ENCODE results near the gene CACNA1C. TPM values are rescaled to one million over a fixed set of nuclear protein-coding genes. Genes with fewer than 3 reads are reported as not detected.

CACNA1C gene
- total and polyA plus RNA-seq, 2 of the 4 experiments (the other 2 are of a cell fraction) = 1.6 to 2.6 TPM

DNA sequence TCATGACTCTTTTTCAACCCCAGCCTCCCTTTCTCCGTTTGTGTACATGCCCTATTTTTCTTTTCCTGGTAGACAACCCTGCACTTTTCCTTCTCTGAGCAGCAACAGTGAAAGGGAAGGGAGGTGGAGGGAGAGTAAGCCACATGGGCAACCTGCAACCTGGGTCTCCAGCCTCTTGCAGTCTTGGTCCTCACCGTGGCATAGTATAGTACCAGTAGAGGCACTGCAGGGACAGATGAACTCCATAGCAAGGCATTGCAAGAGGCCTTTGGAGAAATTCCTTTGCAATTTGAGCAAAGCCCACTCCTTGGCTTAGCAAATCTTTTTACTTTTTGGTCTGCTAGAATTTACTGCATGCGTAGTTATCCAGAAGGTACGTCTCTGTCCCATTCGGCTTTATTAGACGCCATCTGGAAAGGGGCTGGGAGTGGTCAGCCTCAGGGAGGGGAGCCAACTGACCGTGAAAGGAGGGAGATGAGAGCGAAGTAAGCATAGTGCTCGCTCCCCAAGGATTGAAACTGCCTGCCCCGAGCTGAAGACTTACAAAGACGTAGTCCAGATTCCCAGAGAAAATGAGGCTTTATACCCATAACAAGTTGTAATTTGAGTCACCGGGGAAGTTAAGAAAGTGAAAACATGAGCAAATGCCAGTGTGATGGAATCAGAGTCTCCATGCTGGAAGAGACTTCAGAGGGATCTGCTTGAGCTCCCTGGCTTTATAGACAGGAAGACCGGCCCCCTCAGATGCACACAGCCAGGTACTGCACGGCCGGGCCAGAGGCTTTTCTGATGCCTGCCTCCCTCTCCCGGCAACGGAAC, 332.0 kb downstream of the CACNA1C start:
- in situ Hi-C loops (cut with MboI; ENCODE audit: low sequenced_read_pairs) (no loop called here), dilution Hi-C loops (cut with HindIII; ENCODE audit: low sequenced_read_pairs, unreplicated experiment) (no loop called here), intact Hi-C loops (cut with micrococcal nuclease) (loop anchor here (5.0 kb wide), 1 partner anchor 37 kb away; no protein-coding TSS in a partner anchor)
- Histone ChIP-seq H2BK15ac (ENCODE audit: low read depth, low read length) (no peak overlapping the region), H3K79me1 (ENCODE audit: low read depth in 1 of 2, low read length in 2 of 2) (0 out of 4 replicates have a peak, but pooled peaks cover 0 to 3% of the 10 kb centered on the region in 2 experiments), H2AFZ (replicated peaks; ENCODE audit: low read length, poor library complexity) (peak overlapping the region; percentile 64), H3K4me2 (ENCODE audit: low read depth, low read length) (peak overlapping the region; percentile 56), H3K14ac (replicated peaks; ENCODE audit: low read depth, low read length) (no peak overlapping the region; the same call in 1 of the 2 replicates), H2BK20ac (ENCODE audit: low read depth, low read length) (0 out of 2 replicates have a peak overlapping the region, but pooled peaks have one; percentile 12), H3K9me1 (ENCODE audit: insufficient read depth, low read length) (peaks cover 3% of the 10 kb centered on the region; the same call in 1 of the 2 replicates), H3K9me3 (ENCODE audit: control insufficient read depth, insufficient read depth, low read length) (no peaks in the 10 kb centered on the region), H3K4me1 (ENCODE audit: control insufficient read depth, insufficient read depth, low read length) (peaks cover 9% of the 10 kb centered on the region; the same call in 1 of the 2 replicates), H4K8ac (ENCODE audit: low read depth in 2 of 2, low read length in 2 of 2) (no peak overlapping the region), H3K27ac (ENCODE audit: insufficient read depth, low read length) (peak overlapping the region; percentile 30; the same call in 1 of the 2 replicates), H3K9ac (ENCODE audit: low read depth, low read length) (no peak overlapping the region), H4K20me1 (ENCODE audit: insufficient read depth, low read length) (no peaks in the 10 kb centered on the region), H4K5ac (ENCODE audit: low read depth, low read length) (no peak overlapping the region), H3K27me3 (ENCODE audit: control insufficient read depth, insufficient read depth, low read length) (no peaks in the 10 kb centered on the region), H2BK120ac (ENCODE audit: low read depth, low read length) (no peak overlapping the region; the same call in 1 of the 2 replicates), H2AK9ac (replicated peaks; ENCODE audit: low read depth, low read length, poor library complexity) (no peak overlapping the region), H2AK5ac (ENCODE audit: low read depth, low read length) (peak overlapping the region; percentile 45; the same call in 1 of the 2 replicates), H3K4me3 (ENCODE audit: insufficient read depth, low read depth, low read length) (no peak overlapping the region), H4K91ac (ENCODE audit: insufficient read depth, low read depth, low read length) (no peak overlapping the region), H3K23ac (ENCODE audit: low read depth, low read length) (no peak overlapping the region), H3K36me3 (ENCODE audit: control insufficient read depth, insufficient read depth, low read length) (no peaks in the 10 kb centered on the region), H3K4ac (ENCODE audit: low read depth, low read length) (peak overlapping the region; percentile 33; the same call in 1 of the 2 replicates), H2BK5ac (ENCODE audit: low read depth, low read length, poor library complexity, severe bottlenecking) (no peak overlapping the region), H3K56ac (ENCODE audit: extremely low read depth, insufficient read depth, low read length) (no peak overlapping the region), H3K18ac (ENCODE audit: low read depth, low read length) (no peak overlapping the region)
- peak; percentile 87 for DNase-seq
- POLR2A ChIA-PET (ENCODE audit: unreplicated experiment) = interaction anchor here (0.5 to 0.6 kb wide), 2 partner anchors 14 to 1233 kb away, joined by 3 to 6 read pairs; no protein-coding TSS in a partner anchor
- 80% methylated on average over 4 of the region's 17 CpGs; no CpG with 5 or more reads in 1 of the 2 experiments for WGBS, 2 experiments (ENCODE audit: extremely low coverage in 2 of 2, insufficient read length in 1 of 2)
- no TSS peak for BruUV-seq (replicated peaks)
- CTCF ChIA-PET = interaction anchor here (0.6 kb wide), 1 partner anchor 39 kb away, joined by 5 read pairs; no protein-coding TSS in a partner anchor
- peak; percentile 81 for ATAC-seq (ENCODE audit: low read depth)
- no peak for TF ChIP-seq BHLHE40 (IDR thresholded peaks at IDR 0.05; ENCODE audit: low read depth, low read length)
- no peak for TF ChIP-seq MAZ (IDR thresholded peaks at IDR 0.05; ENCODE audit: borderline replicate concordance, low read depth, low read length)
- TF ChIP-seq SMC3 (IDR thresholded peaks at IDR 0.05; ENCODE audit: low read depth, low read length) = 0 out of 2 replicates have a peak, but pooled peaks have one; percentile 9
- TF ChIP-seq CEBPB (IDR thresholded peaks at IDR 0.05; ENCODE audit: low read depth, low read length) = peak; percentile 7; the same call in 1 of the 2 replicates
- TF ChIP-seq, protein P1, sequence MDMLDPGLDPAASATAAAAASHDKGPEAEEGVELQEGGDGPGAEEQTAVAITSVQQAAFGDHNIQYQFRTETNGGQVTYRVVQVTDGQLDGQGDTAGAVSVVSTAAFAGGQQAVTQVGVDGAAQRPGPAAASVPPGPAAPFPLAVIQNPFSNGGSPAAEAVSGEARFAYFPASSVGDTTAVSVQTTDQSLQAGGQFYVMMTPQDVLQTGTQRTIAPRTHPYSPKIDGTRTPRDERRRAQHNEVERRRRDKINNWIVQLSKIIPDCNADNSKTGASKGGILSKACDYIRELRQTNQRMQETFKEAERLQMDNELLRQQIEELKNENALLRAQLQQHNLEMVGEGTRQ (IDR thresholded peaks at IDR 0.05; ENCODE audit: low read depth, low read length) = no peak
- no peak for TF ChIP-seq MXI1 (IDR thresholded peaks at IDR 0.05; ENCODE audit: borderline replicate concordance, low read depth, low read length)
- TF ChIP-seq MAFK (IDR thresholded peaks at IDR 0.05; ENCODE audit: low read depth, low read length) = no peak
- TF ChIP-seq NFE2L2 (IDR thresholded peaks at IDR 0.05; ENCODE audit: low read depth, low read length) = no peak
- peak; percentile 50 for TF ChIP-seq RAD21 (IDR thresholded peaks at IDR 0.05; ENCODE audit: low read length)
- TF ChIP-seq, protein P2, sequence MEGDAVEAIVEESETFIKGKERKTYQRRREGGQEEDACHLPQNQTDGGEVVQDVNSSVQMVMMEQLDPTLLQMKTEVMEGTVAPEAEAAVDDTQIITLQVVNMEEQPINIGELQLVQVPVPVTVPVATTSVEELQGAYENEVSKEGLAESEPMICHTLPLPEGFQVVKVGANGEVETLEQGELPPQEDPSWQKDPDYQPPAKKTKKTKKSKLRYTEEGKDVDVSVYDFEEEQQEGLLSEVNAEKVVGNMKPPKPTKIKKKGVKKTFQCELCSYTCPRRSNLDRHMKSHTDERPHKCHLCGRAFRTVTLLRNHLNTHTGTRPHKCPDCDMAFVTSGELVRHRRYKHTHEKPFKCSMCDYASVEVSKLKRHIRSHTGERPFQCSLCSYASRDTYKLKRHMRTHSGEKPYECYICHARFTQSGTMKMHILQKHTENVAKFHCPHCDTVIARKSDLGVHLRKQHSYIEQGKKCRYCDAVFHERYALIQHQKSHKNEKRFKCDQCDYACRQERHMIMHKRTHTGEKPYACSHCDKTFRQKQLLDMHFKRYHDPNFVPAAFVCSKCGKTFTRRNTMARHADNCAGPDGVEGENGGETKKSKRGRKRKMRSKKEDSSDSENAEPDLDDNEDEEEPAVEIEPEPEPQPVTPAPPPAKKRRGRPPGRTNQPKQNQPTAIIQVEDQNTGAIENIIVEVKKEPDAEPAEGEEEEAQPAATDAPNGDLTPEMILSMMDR (conservative IDR thresholded peaks at IDR 0.05; ENCODE audit: low read depth, low read length) = 0 out of 2 replicates have a peak, but pooled peaks have one; percentile 23

Measured in IMR-90 (cell line).